Measurements from ENCODE around the gene DOLPP1. TPM values are rescaled to one million over a fixed set of nuclear protein-coding genes. Genes with fewer than 3 reads are reported as not detected.

Gene DOLPP1
- total and polyA plus RNA-seq, 4 donors: 14.6 to 15.6 (median 15.0) TPM

DNA sequence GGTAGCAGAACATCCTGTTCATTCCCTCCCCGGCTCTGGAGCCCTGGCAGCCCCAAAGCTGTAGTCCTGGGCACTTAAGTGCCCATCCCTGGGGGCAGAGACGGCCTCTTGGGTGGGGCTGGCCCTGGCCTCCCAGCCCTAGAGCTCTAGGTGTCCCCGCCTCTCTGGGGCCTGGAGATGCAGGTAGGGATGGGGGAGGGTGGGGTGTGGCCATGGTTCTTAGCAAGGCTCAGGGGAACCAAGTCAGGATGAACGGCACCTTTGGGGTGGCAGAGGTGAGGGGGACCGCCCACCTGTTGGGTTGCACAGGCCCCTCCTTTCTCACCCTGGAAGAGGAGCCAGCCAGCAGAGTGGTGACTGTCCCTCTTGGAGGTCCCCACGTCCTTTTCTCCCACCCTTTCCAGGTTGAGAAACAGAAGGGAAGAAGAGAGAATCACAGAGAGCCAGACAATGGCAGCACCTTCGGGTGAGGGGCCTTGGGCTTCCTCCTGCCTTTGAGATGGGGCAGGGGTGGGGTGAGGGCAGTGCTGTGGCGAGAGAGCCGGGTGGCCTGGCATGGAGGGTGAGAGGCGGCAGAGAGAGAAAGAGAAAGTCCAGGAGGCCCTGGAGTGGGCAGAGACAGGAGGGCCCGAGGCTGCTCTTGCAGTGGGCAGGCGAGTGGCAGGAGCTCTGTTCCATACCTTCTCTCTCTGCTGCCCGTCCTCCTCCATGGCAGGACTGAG, 27.3 kb downstream of the DOLPP1 start:
- Histone ChIP-seq H3K9me3 (ENCODE audit: control insufficient read depth in 4 of 4, low read length in 3 of 4) (no peaks in the 10 kb centered on the region), H3K27ac (ENCODE audit: low read depth in 1 of 2, low read length in 2 of 2) (no peak overlapping the region), H3K36me3 (ENCODE audit: control insufficient read depth in 4 of 4, insufficient read depth in 3 of 4, low read depth in 1 of 4, low read length in 3 of 4) (peaks cover 2 to 17% (median 8%) of the 10 kb centered on the region in 4 donors), H3K4me1 (ENCODE audit: control insufficient read depth in 4 of 4, insufficient read depth in 4 of 4, low read length in 3 of 4) (peaks cover 2 to 28% (median 20%) of the 10 kb centered on the region in 4 donors), H3K9ac (ENCODE audit: low read depth in 1 of 2, low read length in 2 of 2) (no peak overlapping the region), H3K27me3 (ENCODE audit: control insufficient read depth in 4 of 4, insufficient read depth in 4 of 4, low read length in 3 of 4) (no peaks in the 10 kb centered on the region), H3K4me3 (ENCODE audit: low read depth in 1 of 3, low read length in 3 of 3) (no peak overlapping the region)
- WGBS: 90% methylated on average over 13 of the region's 13 CpGs
- DNase-seq (ENCODE audit: low spot score): no peak
- TF ChIP-seq FOXA1 (IDR thresholded peaks at IDR 0.05): no peak
- TF ChIP-seq, protein P1, sequence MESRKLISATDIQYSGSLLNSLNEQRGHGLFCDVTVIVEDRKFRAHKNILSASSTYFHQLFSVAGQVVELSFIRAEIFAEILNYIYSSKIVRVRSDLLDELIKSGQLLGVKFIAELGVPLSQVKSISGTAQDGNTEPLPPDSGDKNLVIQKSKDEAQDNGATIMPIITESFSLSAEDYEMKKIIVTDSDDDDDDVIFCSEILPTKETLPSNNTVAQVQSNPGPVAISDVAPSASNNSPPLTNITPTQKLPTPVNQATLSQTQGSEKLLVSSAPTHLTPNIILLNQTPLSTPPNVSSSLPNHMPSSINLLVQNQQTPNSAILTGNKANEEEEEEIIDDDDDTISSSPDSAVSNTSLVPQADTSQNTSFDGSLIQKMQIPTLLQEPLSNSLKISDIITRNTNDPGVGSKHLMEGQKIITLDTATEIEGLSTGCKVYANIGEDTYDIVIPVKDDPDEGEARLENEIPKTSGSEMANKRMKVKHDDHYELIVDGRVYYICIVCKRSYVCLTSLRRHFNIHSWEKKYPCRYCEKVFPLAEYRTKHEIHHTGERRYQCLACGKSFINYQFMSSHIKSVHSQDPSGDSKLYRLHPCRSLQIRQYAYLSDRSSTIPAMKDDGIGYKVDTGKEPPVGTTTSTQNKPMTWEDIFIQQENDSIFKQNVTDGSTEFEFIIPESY (IDR thresholded peaks at IDR 0.05): no peak
- TF ChIP-seq, protein P2, sequence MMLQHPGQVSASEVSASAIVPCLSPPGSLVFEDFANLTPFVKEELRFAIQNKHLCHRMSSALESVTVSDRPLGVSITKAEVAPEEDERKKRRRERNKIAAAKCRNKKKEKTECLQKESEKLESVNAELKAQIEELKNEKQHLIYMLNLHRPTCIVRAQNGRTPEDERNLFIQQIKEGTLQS (IDR thresholded peaks at IDR 0.05): no peak
- TF ChIP-seq EGR1 (IDR thresholded peaks at IDR 0.05; ENCODE audit: low read depth in 2 of 2): no peak
- TF ChIP-seq, protein P3, sequence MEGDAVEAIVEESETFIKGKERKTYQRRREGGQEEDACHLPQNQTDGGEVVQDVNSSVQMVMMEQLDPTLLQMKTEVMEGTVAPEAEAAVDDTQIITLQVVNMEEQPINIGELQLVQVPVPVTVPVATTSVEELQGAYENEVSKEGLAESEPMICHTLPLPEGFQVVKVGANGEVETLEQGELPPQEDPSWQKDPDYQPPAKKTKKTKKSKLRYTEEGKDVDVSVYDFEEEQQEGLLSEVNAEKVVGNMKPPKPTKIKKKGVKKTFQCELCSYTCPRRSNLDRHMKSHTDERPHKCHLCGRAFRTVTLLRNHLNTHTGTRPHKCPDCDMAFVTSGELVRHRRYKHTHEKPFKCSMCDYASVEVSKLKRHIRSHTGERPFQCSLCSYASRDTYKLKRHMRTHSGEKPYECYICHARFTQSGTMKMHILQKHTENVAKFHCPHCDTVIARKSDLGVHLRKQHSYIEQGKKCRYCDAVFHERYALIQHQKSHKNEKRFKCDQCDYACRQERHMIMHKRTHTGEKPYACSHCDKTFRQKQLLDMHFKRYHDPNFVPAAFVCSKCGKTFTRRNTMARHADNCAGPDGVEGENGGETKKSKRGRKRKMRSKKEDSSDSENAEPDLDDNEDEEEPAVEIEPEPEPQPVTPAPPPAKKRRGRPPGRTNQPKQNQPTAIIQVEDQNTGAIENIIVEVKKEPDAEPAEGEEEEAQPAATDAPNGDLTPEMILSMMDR (IDR thresholded peaks at IDR 0.05; ENCODE audit: low read depth, low read length, missing input control): no peak
- TF ChIP-seq RAD21 (IDR thresholded peaks at IDR 0.05): no peak
- TF ChIP-seq, protein P4, sequence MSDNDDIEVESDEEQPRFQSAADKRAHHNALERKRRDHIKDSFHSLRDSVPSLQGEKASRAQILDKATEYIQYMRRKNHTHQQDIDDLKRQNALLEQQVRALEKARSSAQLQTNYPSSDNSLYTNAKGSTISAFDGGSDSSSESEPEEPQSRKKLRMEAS (IDR thresholded peaks at IDR 0.05): no peak
- TF ChIP-seq, protein P5, sequence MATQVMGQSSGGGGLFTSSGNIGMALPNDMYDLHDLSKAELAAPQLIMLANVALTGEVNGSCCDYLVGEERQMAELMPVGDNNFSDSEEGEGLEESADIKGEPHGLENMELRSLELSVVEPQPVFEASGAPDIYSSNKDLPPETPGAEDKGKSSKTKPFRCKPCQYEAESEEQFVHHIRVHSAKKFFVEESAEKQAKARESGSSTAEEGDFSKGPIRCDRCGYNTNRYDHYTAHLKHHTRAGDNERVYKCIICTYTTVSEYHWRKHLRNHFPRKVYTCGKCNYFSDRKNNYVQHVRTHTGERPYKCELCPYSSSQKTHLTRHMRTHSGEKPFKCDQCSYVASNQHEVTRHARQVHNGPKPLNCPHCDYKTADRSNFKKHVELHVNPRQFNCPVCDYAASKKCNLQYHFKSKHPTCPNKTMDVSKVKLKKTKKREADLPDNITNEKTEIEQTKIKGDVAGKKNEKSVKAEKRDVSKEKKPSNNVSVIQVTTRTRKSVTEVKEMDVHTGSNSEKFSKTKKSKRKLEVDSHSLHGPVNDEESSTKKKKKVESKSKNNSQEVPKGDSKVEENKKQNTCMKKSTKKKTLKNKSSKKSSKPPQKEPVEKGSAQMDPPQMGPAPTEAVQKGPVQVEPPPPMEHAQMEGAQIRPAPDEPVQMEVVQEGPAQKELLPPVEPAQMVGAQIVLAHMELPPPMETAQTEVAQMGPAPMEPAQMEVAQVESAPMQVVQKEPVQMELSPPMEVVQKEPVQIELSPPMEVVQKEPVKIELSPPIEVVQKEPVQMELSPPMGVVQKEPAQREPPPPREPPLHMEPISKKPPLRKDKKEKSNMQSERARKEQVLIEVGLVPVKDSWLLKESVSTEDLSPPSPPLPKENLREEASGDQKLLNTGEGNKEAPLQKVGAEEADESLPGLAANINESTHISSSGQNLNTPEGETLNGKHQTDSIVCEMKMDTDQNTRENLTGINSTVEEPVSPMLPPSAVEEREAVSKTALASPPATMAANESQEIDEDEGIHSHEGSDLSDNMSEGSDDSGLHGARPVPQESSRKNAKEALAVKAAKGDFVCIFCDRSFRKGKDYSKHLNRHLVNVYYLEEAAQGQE (IDR thresholded peaks at IDR 0.05): no peak
- TF ChIP-seq SP1 (IDR thresholded peaks at IDR 0.05): no peak
- TF ChIP-seq HNF4A (conservative IDR thresholded peaks at IDR 0.05): no peak
- TF ChIP-seq YY1 (IDR thresholded peaks at IDR 0.05): no peak
- no peak for TF ChIP-seq TAF1 (conservative IDR thresholded peaks at IDR 0.05)
- no peak for TF ChIP-seq JUND (IDR thresholded peaks at IDR 0.05)
- TF ChIP-seq GABPA (IDR thresholded peaks at IDR 0.05 in 1 of 2, conservative IDR thresholded peaks at IDR 0.05 in 1 of 2): no peak
